T-helper 1 cell treated with Interleukin-12 subunit alpha and Interleukin-12 subunit beta and Interleukin-4 antibody, amounts not matched to agents 30 ng/mL and 1 ng/mL, for 36 hours (primary cell): ENCODE data around the gene CLCN1. TPM values are rescaled to one million over a fixed set of nuclear protein-coding genes. Genes with fewer than 3 reads are reported as not detected.

Source experiments
- intact Hi-C: fragments of 100-400 bp; cut with micrococcal nuclease; formaldehyde crosslinking; loops from one replicate; pipeline ENCODE4 v1.15.1; 2024
- total RNA-seq: library from RNA; stranded (reverse); gene quantifications from 2 replicates; pipeline ENCODE4 v1.2.3, GENCODE V29; 2022

The CLCN1 gene
- total RNA-seq, 1 donor from 2014 or later: 0.07 TPM

DNA sequence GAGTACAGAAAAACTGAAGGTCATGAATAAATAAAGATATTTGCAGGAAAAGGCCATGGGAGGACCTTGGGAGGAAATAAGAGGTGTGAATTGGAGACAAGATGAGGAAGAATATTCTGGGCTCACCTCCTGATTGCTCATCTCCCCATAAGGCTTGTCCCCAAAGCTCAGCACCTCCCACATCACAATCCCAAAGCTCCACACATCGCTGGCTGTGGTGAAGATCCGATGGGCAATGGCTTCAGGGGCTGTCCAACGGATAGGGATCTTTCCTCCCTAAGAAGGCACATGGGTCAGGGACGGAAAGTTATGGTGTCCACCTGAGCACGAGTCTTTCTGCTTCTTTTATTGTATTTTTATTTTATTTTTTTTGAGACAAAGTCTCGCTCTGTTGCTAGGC is 78.2 kb downstream of the CLCN1 start:
- intact Hi-C loops: no loop called here

DNA sequence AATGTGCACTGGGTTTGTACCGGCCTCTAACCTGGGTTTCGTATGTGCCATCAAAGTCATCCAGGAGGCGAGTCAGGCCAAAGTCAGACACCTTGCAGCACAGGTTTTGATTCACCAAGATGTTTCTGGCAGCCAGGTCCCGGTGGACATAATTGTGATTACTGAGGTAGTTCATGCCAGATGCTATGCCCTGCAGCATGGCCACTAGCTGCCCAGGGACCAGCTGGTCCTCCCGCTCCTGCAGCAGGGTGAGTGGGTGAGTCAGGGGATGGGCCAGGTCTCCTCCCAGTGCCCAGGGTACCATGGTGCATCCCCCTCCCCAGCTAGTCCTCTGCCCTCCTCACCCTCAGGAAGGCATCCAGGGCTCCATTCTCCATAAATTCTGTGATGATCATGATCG is 78.9 kb downstream of the CLCN1 start:
- intact Hi-C loops: no loop called here

DNA sequence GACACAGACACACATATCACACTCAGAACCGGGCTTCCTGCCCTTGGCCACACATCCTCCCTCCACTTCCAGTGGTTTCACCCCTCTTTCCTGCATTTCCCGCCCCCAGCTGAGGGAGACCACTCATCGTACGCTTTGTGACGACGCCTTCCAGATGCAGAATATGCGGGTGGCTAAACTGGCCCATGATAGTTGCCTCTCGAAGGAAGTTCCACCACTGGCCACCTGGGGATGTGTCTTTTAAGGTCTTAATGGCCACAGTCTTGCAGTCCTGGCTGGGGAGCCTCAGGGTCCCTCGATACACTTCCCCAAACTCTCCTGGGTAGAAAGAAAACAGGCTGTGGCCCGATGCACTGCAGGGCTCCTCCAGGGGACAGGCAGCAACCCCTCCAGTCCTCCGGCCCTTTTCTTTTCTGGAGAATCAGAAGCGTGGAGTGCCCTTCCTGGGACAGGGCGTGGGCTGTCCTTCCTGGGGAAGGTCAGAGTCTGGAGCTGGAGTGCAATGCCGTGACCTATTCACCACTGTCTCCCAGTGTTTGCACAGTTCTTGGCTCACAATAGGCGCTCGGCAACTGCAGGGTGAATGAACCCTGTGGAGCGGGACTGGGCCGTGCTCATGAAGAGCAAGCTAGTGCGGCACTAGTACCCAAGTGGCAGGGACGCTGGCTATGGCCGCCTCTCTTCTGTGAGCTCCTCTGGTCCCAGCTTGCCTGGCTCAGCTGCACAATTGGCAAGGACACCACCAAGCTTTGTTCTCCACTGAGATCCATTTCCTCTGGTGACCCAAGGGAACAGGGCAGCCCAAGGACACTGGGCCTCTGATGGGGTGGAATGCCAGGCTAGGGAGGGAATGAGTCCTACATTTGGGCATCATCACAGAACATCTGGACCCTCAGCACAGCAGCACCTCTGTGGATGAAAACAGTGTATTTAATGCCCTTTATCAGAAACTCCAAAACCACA is 79.6 kb downstream of the CLCN1 start:
- intact Hi-C loops: no loop called here

DNA sequence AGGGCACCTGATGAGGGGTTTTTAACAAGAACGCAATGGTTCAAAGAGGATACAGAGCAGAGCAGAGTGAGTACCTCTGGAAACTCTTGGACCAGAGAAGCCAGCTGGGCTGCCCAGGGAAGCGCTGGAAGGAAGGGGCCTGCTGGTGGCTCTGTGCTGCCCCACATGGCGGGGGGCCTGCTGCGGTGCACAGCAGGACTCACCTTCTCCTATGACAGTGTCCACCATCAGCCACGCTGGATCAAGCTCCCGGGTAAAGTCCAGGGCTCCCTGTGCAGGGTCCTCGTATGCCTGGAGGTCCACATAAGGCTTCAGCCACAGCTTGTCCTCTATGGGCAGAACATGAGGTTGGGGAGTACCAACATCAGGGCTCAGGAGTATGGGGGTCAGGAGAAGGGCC is 80.3 kb downstream of the CLCN1 start:
- intact Hi-C loops: no loop called here

DNA sequence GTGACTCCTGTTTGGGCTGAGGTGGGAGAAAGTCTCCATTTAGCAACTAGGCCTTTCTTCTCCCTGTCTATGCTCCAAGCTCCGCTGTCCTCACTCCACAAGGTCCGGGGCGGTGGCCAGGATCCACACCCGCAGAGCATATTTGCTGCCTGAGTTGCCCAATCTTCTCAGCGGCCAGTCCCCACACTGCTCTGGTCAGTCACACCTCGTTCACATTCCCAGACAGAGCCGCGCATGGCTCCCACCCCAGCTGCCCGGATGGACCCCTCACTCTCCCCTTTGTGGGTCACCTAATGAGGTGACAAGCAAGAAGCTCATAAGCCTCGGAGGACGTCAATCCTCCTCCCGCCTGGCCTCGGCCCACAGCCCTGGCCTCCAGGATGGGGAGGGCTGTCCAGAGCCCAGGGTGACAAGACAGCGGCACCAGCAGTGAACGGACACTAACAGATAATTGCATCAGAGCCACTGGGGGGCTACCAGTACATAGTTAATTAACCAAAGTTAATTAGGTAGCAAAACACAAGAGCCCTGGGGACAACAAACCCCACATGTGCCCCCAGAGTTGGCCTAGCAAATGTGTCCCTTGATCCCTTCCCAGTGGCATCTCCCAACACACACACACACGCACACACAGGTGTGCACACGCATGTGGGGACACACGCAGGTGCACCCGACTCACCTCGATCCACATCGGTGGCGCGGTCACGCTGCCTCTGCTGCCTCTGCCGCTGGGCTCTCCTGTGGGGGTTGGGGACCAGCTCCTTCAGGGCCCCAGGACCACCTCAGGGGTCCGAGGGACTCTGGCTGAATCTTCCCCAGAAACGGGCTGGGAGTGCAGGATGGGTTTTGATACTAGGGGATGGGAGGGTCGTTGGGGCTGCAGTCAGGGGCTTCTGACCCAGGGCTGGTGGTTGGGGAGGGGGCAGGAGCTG is 81.0 kb downstream of the CLCN1 start:
- intact Hi-C loops: no loop called here

DNA sequence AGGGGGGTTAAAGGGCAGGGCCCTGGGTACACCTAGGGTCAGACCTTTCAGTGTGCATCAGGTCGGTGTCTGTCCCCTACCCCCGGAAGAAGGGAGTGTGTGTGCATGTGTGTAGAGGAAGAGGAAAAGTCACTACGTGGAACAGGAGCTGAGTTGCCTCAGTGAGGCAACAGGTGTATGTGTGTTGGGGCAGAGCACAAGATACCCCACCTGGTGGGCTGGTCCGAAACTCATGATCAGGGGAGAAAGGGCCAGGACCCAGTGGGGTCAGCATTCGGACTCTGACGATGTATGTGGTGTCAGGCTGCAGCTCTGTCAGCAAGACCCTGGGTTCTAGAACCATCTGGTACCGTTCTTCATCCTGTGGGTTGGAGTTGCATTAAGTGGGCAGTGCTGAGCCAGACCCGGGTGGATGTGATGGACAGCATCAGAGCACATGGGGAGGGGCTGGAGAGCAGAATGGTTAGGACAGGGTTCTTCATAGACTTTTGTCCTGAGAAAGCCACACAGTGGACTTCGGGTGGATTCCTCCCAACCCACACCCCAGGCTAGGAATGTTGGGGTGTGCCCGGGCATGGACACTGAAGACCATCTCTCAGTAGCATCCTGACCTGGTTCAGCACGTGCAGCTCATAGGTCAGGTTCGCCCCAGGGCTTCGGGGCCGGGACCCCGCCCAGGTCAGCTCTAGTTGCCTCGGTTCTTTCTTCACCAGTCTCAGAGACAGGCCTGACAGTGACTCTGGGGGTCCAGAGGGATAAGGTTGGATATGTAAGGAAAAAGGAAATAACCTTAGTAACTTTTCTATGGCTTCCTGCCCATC is 82.0 kb downstream of the CLCN1 start:
- intact Hi-C loops: no loop called here

DNA sequence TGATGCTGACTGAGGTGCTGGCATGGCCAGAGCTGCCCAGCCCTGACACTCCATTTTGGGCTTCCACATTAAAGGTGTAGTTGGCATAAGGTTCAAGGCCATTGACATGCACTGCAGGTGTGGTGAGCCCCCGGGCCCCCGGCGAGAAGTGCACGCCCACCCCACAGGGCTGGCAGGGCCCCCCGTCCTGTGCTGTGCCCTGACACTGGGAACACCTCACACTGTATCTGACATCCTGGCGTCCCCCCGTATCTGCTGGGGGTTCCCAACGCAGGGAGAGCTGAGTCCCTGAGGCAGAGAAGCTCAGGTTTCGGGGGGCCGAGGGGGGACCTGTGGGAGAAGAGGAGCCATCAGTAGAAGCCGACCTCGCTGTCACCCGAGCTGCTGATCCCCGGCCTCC is 82.7 kb downstream of the CLCN1 start:
- intact Hi-C loops: no loop called here

DNA sequence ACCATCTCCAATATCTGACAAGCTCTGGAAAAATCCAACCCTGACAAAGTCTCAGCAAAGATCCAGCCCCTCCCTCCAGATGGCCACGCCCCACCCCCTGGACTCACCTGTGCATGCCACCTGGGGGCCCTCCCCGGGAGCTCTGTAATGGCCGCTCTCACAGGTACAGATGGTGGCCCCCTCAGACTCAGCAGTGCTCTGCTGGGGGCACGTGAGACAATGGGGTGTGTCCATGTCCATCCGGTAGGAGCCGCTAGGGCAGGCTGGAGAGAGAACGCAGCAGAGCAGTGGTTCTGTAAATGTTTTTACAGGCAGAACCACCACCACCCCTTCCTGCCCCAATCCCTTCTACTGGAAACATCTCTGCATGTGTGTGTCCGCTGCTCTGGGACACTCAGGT is 83.2 kb downstream of the CLCN1 start:
- intact Hi-C loops: no loop called here

DNA sequence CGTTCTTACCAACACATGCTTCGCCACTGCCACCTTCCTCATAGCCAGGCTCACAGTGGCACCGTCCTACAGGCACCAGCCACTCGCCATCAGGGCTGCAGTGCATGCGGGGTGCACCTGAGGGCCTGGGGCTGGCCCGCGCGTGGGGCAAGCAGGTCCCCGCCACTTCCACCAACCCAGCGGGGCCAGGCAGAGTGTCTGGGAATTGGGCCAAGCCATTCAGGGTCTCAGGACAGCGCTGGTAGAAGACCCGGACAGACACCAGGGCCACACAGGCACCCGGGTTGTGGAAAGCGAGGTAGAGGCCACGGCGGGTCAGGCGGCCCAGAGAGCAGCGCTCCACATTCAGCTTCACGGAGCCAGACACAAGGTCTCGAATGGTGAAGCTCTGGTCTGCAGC is 83.7 kb downstream of the CLCN1 start:
- intact Hi-C loops: no loop called here

DNA sequence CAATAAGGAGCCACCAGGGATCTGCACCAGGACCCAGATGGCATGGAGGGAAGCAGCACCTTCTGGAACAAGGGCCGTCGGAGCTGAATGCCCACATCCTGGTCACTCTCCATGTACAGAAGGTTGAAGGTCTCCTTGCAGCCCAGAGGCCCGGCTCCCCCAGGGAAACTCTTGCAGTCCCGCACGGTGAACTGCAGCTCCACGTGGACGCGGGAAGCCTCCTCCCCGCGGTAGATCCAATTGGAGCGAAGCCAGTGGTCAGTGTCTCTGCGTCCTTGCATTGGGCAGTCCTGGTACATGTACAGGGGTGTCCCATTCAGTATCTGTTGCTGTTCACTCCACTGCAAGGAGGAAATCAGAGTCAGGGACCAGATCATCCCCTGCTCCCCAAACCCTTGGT is 85.4 kb downstream of the CLCN1 start:
- intact Hi-C loops: no loop called here

Other genes starting within 250 kb of the CLCN1 start
- not detected in 2 replicates for gene PIP, start 184.0 kb upstream of the CLCN1 start, total RNA-seq
- not detected in 2 replicates for gene TAS2R39, start 132.7 kb upstream of the CLCN1 start, total RNA-seq
- gene TAS2R40, start 94.1 kb upstream of the CLCN1 start, total RNA-seq: not detected in 2 replicates
- 327 and 328 TPM in 2 replicates for gene GSTK1, start 52.7 kb upstream of the CLCN1 start, total RNA-seq
- gene TMEM139, start 31.2 kb upstream of the CLCN1 start, total RNA-seq: 0.32 and 1.0 TPM in 2 replicates
- gene CASP2, start 27.8 kb upstream of the CLCN1 start, total RNA-seq: 103 TPM in 2 replicates
- gene FAM131B, start 46.6 kb downstream of the CLCN1 start, total RNA-seq: 0.37 TPM in 2 replicates
- gene ZYX, start 65.2 kb downstream of the CLCN1 start, total RNA-seq: 157 and 162 TPM in 2 replicates
- gene EPHA1, start 92.7 kb downstream of the CLCN1 start, total RNA-seq: 0.20 and 0.66 TPM in 2 replicates
- gene TAS2R60, start 127.3 kb downstream of the CLCN1 start, total RNA-seq: not detected in 2 replicates
- gene TAS2R41, start 161.8 kb downstream of the CLCN1 start, total RNA-seq: not detected in 2 replicates